ENCODE results near the gene LCAT. TPM values are rescaled to one million over a fixed set of nuclear protein-coding genes. Genes with fewer than 3 reads are reported as not detected.

LCAT gene
- total and polyA plus RNA-seq, 9 of the 15 experiments (the other 6 are each of a cell fraction or from before 2014, with no cell fraction given): 0.46 to 21.0 (median 5.0) TPM

DNA sequence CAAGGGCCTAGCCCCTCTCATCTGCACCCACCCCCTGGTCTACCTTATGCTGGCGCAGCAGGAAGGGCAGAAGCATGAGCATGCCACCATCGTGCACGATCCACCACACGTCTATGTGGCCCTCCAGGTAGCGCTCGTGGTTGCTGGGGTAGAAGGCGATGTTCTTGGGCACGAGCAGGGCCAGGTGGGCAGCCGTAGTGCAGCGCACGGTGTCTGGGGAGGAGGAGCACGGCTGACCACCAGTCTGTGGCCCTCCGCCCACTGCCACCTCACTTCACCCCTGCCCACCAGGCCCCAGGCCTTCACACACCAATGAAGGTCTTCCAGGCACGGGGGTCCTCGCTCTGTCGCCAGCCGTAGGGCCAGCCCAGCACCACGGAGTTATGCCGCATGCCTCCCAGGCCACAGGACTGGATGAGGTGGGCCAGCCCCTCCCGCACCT is 2.2 kb upstream of the LCAT start:
- no TSS peak for BruUV-seq (replicated peaks)
- Histone ChIP-seq H3K4me2 (ENCODE audit: insufficient read depth, low read length) (no peak overlapping the region), H2AFZ (ENCODE audit: low read depth, low read length) (no peak overlapping the region), H3K9me1 (ENCODE audit: control insufficient read depth, insufficient read depth, low read length) (no peaks in the 10 kb centered on the region), H3K27me3 (ENCODE audit: control insufficient read depth in 2 of 2, insufficient read depth in 2 of 2, low read length in 2 of 2) (no peaks in the 10 kb centered on the region), H3K4me3 (no peak overlapping the region), H3K4me1 (replicated peaks in 1 of 2; ENCODE audit: control insufficient read depth in 2 of 2, insufficient read depth in 2 of 2, low read length in 2 of 2) (peaks cover 7 to 66% of the 10 kb centered on the region in 2 experiments; a peak in 3 of 5 replicates), H3K36me3 (ENCODE audit: control insufficient read depth, insufficient read depth, low read length) (peaks cover 92% of the 10 kb centered on the region; the same call in 2 of the 3 replicates), H4K20me1 (replicated peaks; ENCODE audit: control insufficient read depth, insufficient read depth, low read length) (peaks cover 16% of the 10 kb centered on the region; the same call in 1 of the 2 replicates), H3K79me2 (ENCODE audit: control insufficient read depth, insufficient read depth, low read length) (no peaks in the 10 kb centered on the region), H3K9ac (ENCODE audit: insufficient read depth in 1 of 2, low read depth in 2 of 2, low read length in 2 of 2) (no peak overlapping the region; a peak in 1 of 4 replicates), H3K27ac (ENCODE audit: extremely low read depth, low read depth, low read length) (no peak overlapping the region), H3K9me3 (replicated peaks; ENCODE audit: control insufficient read depth, insufficient read depth, low read depth, low read length) (no peaks in the 10 kb centered on the region; the same call in 1 of the 2 replicates)
- no peak for FAIRE-seq
- ChIA-PET CTCF (ENCODE audit: low intra/inter-chr PET ratio) (no interaction called here), POLR2A (interaction anchor here (0.7 to 1.3 kb wide), 4 partner anchors 9 to 53 kb away, joined by 3 to 7 read pairs (median 3); partner anchors contain the start of genes DPEP2 and PSMB10)
- 95% methylated on average over 17 of the region's 20 CpGs for WGBS (ENCODE audit: insufficient coverage, low coverage, missing lambda C conversion rate)
- in situ Hi-C loops (cut with MboI): no loop called here
- intact Hi-C loops (cut with micrococcal nuclease): no loop called here
- ATAC-seq: no peak
- TF ChIP-seq PHB (CRISPR knock-in tag; IDR thresholded peaks at IDR 0.05) (no peak), GTF2F1 (IDR thresholded peaks at IDR 0.05; ENCODE audit: low read depth, low read length) (no peak), POLR2G (IDR thresholded peaks at IDR 0.05; ENCODE audit: low read depth, low read length) (peak; percentile 49; the same call in 1 of the 2 replicates), SMARCB1 (IDR thresholded peaks at IDR 0.05; ENCODE audit: insufficient read length, low read depth) (no peak), SLC30A9 (CRISPR knock-in tag; IDR thresholded peaks at IDR 0.05) (no peak)
- DNase-seq (ENCODE audit: extremely low read depth in 1 of 4, low spot score in 3 of 4): no peak
